ENCODE measurements around the gene ZNF554. TPM values are rescaled to one million over a fixed set of nuclear protein-coding genes. Genes with fewer than 3 reads are reported as not detected.

Gene ZNF554
- total and polyA plus RNA-seq, 2 experiments from 2014 or later = 4.0 to 5.5 TPM

GRCh38 chr19:2777952-2778683 is 41.5 kb upstream of the ZNF554 start:
- Histone ChIP-seq H3K27me3 (no peaks in the 10 kb centered on the region), H4K20me1 (ENCODE audit: insufficient read depth, poor library complexity, severe bottlenecking) (peaks cover 53% of the 10 kb centered on the region), H3K4me1 (ENCODE audit: insufficient read depth) (no peaks in the 10 kb centered on the region), H3K36me3 (replicated peaks; ENCODE audit: insufficient read depth, low read depth) (no peaks in the 10 kb centered on the region), H3K4me2 (no peak overlapping the region), H3K9me3 (ENCODE audit: low read depth) (no peaks in the 10 kb centered on the region), H3K4me3 (no peak overlapping the region), H3K27ac (no peak overlapping the region), H3K9me2 (replicated peaks; ENCODE audit: insufficient read depth) (no peaks in the 10 kb centered on the region), H3K79me2 (peaks cover 92% of the 10 kb centered on the region), H2AFZ (no peak overlapping the region)
- no peak for TF ChIP-seq EZH2 (IDR thresholded peaks at IDR 0.05; ENCODE audit: borderline replicate concordance)
- no peak for TF ChIP-seq EZH2phosphoT487 (IDR thresholded peaks at IDR 0.05; ENCODE audit: low read depth, severe bottlenecking, unreplicated experiment)
- no peak for TF ChIP-seq CTCF (IDR thresholded peaks at IDR 0.05; ENCODE audit: poor library complexity)
- WGBS (ENCODE audit: low lambda C conversion rate, missing lambda C conversion rate) = 91% methylated on average over 17 of the region's 19 CpGs
- no peak for DNase-seq (ENCODE audit: low spot score)

- Histone ChIP-seq H3K27me3 (no peaks in the 10 kb centered on the region), H3K9me3 (ENCODE audit: low read depth) (no peaks in the 10 kb centered on the region), H2AFZ (no peak overlapping the region), H3K36me3 (replicated peaks; ENCODE audit: insufficient read depth, low read depth) (no peaks in the 10 kb centered on the region), H3K27ac (no peak overlapping the region), H3K4me1 (ENCODE audit: insufficient read depth) (peaks cover 5% of the 10 kb centered on the region), H3K4me3 (no peak overlapping the region), H4K20me1 (ENCODE audit: insufficient read depth, poor library complexity, severe bottlenecking) (peaks cover 51% of the 10 kb centered on the region), H3K79me2 (peaks cover 90% of the 10 kb centered on the region), H3K4me2 (no peak overlapping the region), H3K9me2 (replicated peaks; ENCODE audit: insufficient read depth) (no peaks in the 10 kb centered on the region)
- WGBS (ENCODE audit: low lambda C conversion rate, missing lambda C conversion rate) = 92% methylated on average over 14 of the region's 14 CpGs
- TF ChIP-seq EZH2phosphoT487 (IDR thresholded peaks at IDR 0.05; ENCODE audit: low read depth, severe bottlenecking, unreplicated experiment) (no peak), EZH2 (IDR thresholded peaks at IDR 0.05; ENCODE audit: borderline replicate concordance) (no peak), CTCF (IDR thresholded peaks at IDR 0.05; ENCODE audit: poor library complexity) (no peak)
- no peak for DNase-seq (ENCODE audit: low spot score)
Measured at GRCh38 chr19:2779121-2779740, 40.4 kb upstream of the ZNF554 start.

- 96% methylated on average over 7 of the region's 7 CpGs for WGBS (ENCODE audit: low lambda C conversion rate, missing lambda C conversion rate)
Measured at GRCh38 chr19:2780284-2780683, 39.4 kb upstream of the ZNF554 start.

More at GRCh38 chr19:2780284-2780683, 39.4 kb upstream of the ZNF554 start:
- H4K20me1 ChIP-seq (ENCODE audit: insufficient read depth, poor library complexity, severe bottlenecking) = peaks cover 41% of the 10 kb centered on the region
- peaks cover 80% of the 10 kb centered on the region for H3K79me2 ChIP-seq
- H3K36me3 ChIP-seq (replicated peaks; ENCODE audit: insufficient read depth, low read depth) = no peaks in the 10 kb centered on the region
- H3K9me3 ChIP-seq (ENCODE audit: low read depth) = no peaks in the 10 kb centered on the region
- DNase-seq (ENCODE audit: low spot score) = no peak
- no peak overlapping the region for H3K4me3 ChIP-seq
- H3K27ac ChIP-seq = no peak overlapping the region
- no peak overlapping the region for H3K4me2 ChIP-seq
- H3K4me1 ChIP-seq (ENCODE audit: insufficient read depth) = peaks cover 11% of the 10 kb centered on the region
- no peaks in the 10 kb centered on the region for H3K9me2 ChIP-seq (replicated peaks; ENCODE audit: insufficient read depth)
- no peaks in the 10 kb centered on the region for H3K27me3 ChIP-seq
- no peak overlapping the region for H2AFZ ChIP-seq
- TF ChIP-seq EZH2 (IDR thresholded peaks at IDR 0.05; ENCODE audit: borderline replicate concordance) (no peak), EZH2phosphoT487 (IDR thresholded peaks at IDR 0.05; ENCODE audit: low read depth, severe bottlenecking, unreplicated experiment) (no peak), CTCF (IDR thresholded peaks at IDR 0.05; ENCODE audit: poor library complexity) (no peak)

Measured in hepatocyte (in vitro differentiated cells).